GM15510 (cell line): ENCODE data around the gene AGAP1.

Experiments
- POLR2A ChIP-seq: IDR thresholded peaks from 3 replicates; pipeline ENCODE4 v1.6.1; 2011; ENCODE audit warnings: borderline replicate concordance; ENCODE audit not compliant: insufficient read length; ENCODE audit errors: extremely low read depth

The AGAP1 gene

DNA sequence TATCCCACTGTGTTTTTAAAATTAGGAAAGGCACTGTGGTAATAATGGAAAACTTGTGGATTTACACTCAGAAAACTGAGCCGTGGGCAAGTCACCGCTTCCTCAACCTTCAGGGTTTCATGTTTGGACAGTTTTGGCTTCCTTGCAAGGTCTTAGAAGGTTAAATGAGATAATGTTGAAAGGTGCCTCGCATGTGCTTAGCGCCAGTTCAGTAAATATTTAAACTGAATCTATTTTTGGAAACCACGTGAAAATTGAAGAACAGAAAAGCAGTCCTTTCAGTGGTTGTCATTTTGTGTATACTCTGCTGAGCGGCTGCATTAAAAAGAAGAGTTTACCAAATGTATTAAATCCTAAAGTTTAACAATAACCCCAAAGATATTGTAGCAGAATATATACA, 15.2 kb upstream of the AGAP1 start:
- no peak for TF ChIP-seq POLR2A

DNA sequence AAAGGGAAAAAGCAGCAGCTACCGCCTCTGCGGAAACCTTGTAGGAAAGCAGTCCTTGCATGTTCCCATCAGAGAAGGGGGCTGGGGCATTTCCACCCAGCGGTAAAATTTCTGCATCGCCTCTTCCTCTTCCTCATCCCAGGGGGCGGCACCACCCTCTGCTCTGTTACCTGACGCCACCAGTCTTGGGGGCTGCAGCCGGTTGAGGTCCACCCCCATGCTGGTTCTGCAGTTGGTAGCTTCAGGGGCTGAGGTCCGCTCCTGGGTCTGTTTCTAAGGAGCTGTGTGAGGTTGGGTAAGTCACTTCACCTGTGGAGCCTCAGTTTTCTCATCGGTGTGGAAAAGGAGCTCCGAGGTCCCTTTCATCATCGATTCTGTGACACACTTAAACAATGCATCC, 14.2 kb upstream of the AGAP1 start:
- TF ChIP-seq POLR2A, result no peak

DNA sequence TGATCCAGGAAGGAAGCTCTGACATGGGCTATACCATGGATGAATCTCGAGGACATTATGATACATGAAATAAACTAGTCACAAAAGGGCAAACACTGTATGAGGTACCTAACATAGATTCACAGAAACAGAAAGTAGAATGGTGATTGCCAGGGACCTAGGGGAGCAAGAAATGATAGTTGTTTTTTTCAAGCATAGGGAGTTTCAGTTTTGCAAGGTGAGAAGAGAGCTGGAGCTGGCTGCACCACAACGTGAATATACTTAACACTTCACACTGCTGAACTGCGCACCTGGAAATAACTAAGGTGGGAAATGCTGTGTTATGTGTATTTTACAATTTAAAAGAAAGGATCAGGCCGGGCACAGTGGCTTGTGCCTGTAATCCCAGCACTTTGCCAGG, 13.2 kb upstream of the AGAP1 start:
- no peak for TF ChIP-seq POLR2A

DNA sequence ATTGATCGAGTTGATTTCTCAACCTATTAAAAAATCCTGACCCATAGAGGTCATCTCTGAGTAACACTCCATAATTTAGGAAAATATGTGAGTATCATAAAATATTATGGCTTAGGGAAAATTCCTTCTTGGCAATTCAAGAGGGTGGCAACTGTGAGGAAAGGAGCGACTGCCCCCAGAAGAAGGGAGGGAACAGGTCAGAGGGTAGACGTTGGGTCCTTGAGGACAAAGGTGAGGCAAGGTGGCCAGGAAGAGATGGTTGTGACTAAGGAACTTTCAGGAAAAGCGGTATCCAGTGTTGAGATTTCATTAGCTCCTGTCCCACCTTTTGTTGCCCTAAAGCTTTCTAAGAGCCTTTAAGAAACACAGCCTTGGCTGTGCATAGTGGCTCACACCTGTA, 10.5 kb upstream of the AGAP1 start:
- TF ChIP-seq POLR2A, result no peak

DNA sequence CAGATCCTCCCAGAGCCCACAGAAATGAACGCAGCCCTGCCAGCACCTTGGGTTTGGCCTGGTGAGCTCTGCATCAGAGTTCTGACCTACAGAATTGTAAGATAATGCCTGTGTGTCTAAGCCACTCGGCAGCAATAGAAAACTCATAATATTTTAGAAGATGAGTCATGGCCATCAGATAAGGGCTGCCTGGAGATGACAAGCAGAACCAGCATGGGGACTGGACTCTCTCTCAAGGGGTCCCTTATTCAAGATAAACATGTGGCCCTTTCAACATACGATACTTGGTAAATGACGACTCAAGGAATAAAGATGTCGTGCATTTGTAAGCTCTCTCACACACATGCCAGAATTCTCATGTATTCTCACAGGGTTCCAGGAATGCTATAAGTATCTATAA, 8.5 kb upstream of the AGAP1 start:
- no peak for TF ChIP-seq POLR2A

DNA sequence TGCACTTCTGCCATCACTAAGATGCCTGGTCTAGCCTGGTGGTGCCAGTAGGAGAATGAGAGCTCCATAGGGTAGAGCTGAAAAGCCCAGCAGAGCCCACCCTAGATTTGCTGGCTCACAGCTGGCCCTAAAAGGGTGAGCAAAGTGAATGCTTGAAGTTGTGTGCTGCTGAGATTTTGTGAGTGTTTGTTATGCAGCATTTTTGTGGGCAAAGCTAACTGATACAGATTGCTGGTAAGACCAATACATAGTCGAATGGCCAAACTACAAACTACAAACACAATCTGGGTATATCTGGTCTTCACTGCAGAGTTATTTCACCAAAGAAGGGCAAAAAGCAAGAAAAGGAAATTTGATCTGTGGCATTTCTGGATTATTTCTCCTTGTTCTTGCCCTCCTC, 7.1 kb upstream of the AGAP1 start:
- TF ChIP-seq POLR2A, result no peak

DNA sequence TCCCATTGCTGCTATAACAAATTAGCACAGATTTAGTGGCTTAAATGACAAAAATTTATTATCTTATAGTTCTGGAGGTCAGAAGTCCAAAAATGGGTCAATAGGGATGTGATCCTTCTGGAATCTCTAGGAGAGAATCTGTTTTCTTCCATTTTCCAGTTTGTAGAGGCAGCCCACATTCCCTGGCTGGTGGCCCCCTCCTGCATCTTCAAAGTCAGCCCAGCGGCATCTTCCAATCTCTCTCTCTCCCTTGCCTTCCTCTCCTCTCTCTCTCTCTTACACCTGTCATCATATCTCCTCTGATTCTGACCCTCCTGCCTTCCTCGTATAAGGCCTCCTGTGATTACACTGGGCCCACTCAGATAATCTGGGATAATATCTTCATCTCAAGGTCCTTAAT, 3.9 kb upstream of the AGAP1 start:
- no peak for TF ChIP-seq POLR2A

DNA sequence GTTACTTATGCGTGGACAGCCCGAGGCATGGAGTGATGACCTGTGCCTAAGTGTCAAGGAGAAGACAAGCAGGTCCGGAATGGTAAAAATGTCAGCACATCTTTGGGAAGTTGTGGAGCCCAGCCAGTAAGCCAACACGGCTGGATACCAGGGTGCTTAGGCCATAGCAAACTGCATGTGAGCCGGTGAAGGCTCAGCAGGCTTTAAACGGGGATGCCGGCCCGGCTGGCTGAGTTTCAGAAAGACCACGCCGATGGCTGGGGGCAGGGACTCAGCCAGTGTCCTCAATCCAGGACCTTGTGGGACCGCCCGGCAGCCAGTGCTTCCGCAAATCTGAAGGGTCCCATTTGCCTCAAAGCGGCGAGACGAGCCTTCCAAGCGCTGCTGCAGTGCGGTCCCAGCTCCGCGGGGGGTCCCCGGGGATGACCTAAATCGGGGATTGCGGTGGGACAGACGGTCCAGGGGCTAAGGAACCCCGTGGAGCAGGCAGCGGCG, 946 bp upstream of the AGAP1 start:
- no peak for TF ChIP-seq POLR2A

DNA sequence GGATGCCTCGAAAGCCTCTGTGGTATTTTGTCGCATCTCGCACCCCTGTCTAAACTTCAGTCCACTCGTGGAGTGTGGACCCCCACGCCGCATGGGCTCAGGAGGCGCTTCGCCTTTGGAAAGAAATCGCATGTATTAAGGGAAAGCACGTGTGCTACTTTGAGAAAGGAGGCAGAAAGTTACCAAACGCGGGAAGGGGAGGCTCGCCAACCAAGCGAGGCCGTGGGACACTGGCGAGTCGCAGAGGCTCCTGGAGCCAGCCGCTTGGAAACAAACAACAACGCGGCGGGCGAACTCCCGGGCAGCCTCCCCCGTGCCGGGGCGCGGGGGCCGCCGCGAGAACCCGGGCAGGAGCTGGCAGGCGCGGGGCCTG, 455 bp upstream of the AGAP1 start:
- TF ChIP-seq POLR2A, result no peak

DNA sequence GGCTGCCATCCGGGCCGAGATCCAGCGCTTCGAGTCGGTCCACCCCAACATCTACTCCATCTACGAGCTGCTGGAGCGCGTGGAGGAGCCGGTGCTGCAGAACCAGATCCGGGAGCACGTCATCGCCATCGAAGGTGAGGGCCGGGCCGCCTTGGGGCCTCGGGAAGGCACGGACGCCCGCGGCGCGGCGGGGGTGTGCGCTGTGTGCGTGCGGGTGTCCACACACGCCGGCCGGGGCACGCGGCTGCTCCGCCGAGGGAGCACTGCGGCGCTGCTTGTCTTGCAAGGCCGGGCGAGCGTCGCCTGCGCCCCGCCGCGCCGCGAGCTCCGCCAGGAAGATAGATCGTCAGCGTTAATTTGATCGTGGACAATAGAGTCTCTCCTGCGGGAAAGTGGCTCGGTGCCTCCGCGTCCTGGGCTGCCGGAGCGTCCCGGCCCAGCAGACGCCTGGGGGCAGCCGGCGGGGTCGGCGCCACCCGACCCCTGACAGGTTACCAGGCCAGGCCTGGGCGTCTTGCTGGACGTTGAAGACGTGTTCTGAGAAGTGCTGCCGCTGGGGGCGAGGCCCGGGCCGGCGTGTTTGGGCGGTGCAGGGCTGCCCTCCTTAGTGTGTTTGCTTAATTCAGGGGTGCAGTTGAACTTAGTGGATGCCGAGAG, 1.0 kb downstream of the AGAP1 start:
- no peak for TF ChIP-seq POLR2A

DNA sequence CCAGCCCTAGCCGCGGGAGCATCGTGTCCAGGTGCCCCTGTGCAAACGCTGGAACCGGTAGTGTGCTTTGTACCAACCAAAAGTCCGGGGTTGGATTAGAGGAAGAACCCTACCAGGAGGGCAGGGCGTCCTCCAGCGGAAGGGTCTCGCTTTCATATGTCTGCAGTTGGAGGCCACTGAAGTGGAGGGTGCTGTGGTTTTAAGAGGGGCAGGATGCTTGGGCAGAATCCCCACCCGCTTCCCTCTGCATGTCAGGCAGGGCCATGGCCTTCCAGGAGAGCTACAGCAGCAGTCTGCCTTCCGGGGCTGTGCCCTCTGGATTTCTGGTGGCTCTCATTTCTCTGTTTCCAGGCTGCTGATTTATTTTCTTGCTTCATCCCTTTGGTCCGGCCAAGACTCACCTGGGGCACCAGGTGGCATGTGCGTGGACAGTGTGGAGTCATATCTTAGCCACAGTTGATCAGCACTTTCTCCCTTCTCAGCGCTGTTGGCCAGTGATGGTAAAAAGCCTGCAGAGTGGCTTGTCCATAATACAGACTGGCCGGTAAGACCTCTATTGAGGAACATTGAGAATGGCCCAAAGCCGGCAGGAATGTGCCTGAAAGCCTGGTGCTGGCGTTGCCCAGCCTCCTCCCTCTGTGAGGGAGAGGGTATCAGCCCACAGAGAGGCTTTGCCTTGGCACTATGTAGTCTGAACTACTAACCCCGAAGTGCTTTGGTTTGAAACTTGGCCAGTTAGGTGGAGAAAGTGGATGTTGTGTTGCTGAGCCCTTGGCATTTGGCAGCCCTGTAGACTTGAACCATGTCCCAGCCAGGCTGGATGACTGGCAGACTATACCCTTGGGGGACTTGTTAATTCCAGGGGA, 1.8 kb downstream of the AGAP1 start:
- no peak for TF ChIP-seq POLR2A

DNA sequence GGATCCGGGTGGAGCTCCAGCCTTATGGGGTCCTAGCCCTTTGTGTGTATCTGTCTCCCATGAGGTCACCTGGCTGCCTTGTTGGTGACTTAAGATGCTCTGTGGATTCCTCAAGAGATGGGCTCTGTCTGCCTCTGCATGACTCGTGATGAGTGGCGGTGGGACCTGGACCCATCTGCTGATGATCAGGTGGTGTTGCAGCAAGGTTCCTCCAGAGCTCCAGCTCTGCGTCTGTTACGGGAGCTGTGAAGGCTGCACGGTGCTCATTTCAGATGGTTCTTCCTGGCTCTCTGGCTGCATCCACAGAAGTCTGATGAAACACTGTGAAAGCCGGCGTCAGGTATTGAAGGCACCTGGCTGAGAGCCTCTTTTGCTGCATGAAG, 2.4 kb downstream of the AGAP1 start:
- no peak for TF ChIP-seq POLR2A

DNA sequence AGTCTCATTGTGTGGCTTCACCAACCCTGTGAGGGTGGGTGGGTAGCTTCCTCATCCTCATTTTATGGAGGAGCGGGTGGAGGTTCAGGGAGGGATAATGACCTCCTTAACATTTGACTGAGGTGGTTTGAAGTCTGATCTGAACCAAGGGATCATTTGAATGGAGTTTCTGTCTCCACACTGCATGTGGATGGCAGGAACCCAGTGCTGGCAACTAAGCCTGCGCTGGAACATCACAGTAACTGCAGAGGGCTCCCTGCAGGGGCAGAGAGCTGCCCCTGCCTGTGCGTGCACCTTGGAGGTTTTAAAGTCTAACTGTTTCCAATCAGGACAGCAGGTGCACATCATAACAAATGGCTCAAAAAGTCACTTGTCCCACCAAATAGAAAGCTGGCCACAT, 3.3 kb downstream of the AGAP1 start:
- TF ChIP-seq POLR2A, result no peak

DNA sequence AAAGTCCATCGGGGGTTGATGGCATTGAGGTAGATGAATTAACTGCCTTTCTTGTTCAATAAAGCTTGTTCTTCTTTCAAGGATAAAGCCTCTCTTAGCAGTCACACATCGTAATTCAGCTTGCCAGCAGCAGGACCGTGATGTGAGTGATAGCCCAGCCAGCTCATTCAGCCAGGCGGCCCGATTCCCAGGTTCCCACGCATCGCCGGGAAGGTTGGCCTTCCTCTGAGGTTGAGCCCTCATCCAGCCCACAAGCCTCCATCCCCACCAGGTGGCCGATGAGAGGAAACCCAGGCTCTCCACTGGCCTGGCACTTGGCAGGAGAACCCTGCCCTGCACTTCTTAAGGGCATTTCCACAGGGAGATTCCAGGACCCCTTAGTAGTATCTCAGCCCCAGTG, 4.7 kb downstream of the AGAP1 start:
- no peak for TF ChIP-seq POLR2A

DNA sequence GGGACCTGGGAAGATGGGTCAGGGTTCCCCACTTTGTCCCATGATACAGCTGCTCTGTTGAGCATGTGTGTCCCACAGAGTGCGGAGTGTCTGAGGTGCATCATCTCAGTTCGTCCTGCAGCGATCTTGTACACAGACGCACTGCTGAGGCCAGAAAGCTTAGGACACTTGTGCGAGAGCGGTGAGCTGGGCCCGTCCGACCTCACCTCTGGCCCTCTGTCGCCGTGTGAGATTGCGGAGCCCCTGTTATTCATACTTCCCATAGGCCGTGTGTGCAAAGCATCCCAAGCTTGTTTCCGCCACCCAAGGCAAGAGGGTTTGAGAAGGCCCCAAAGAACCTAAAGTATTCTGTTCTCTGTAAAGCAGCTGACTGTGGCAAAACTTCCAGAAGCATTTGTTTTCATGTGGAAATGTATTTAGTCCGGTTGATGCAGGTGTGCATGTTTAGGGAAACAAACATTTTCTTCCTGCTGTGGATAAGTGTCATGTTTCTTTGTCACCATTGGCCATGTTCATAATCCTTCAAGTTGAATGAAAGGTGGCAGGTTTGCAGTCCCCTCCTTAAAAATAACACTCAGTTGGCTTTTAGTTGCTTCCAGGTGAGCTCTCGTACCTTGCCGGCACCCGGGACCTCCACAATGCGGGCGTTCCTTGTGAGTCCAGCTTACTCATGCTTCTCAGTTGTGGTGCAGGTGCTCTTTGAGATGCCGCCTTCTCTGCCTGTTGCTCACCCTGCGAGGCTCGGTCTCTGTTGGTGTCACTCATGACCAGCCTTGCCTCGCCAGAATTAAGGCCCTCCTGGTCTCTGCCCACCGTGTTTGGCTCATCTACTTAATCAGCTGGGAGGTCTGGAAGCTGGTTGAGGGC, 5.3 kb downstream of the AGAP1 start:
- TF ChIP-seq POLR2A, result no peak
